BJ (cell line): ENCODE measurements around the gene OR4C6. TPM values are rescaled to one million over a fixed set of nuclear protein-coding genes. Genes with fewer than 3 reads are reported as not detected.

Experiments
- CTCF ChIA-PET: fragments of 350-600 bp; formaldehyde crosslinking; extraction: SDS; loops from one replicate; lab custom pipeline; 2021; ENCODE audit warnings: antibody characterized with exemption, inconsistent platforms; lab: Yijun Ruan, JAX
- POLR2A ChIA-PET: fragments of 300-600 bp; sonication (Branson Sonifier 250); formaldehyde crosslinking; extraction: SDS; loops from one replicate; lab custom pipeline; 2021; ENCODE audit warnings: antibody characterized with exemption; lab: Charles Lee
- DNase-seq: peaks from one replicate; pipeline ENCODE4 v3.0.0-alpha.2; 2011; ENCODE audit warnings: low read depth
- H3K27me3 ChIP-seq: 2 replicates; pipeline ENCODE4 v1.6.0; 2011; ENCODE audit warnings: low read length; ENCODE audit not compliant: control insufficient read depth, insufficient read depth
- H3K36me3 ChIP-seq: 2 replicates; pipeline ENCODE4 v1.5.1; 2011; ENCODE audit warnings: low read length; ENCODE audit not compliant: control insufficient read depth, insufficient read depth
- H3K4me3 ChIP-seq: 2 replicates; pipeline ENCODE4 v1.5.1; 2011; ENCODE audit warnings: low read depth, mild to moderate bottlenecking, control low read depth, low read length
- polyA plus RNA-seq: library from polyadenylated mRNA; depleted of rRNA; stranded (reverse); fragments of >200 nt; gene quantifications from 2 replicates; pipeline ENCODE4 v1.2.3, GENCODE V29; 2011
- TF ChIP-seq, protein P1 (sequence below): IDR thresholded peaks from 2 replicates; pipeline ENCODE4 v1.5.1; 2011; ENCODE audit warnings: low read depth, mild to moderate bottlenecking, control low read depth, inconsistent platforms, low read length, moderate library complexity; ENCODE audit not compliant: insufficient read depth

The OR4C6 gene
- polyA plus RNA-seq, 1 experiment, result not detected

DNA sequence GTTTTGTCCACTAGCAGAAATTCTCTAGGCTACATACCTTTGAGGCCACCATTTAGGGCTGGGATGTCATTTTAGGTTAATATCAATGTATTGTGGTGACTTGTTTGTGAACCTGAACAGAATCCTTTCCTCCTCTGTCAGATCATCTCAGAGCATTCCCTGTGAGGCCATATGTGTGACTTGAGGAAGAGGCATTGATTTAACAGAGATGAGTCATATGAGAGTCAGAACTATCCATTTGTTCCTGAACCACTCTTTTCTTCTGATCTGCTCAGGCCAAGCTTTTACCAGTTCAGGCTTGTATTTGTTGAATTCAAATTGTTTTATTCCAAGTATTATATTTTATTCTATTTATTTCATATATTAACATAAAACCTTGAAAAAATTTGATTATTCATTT lies 6.9 kb upstream of the OR4C6 start:
- TF ChIP-seq, protein P1, sequence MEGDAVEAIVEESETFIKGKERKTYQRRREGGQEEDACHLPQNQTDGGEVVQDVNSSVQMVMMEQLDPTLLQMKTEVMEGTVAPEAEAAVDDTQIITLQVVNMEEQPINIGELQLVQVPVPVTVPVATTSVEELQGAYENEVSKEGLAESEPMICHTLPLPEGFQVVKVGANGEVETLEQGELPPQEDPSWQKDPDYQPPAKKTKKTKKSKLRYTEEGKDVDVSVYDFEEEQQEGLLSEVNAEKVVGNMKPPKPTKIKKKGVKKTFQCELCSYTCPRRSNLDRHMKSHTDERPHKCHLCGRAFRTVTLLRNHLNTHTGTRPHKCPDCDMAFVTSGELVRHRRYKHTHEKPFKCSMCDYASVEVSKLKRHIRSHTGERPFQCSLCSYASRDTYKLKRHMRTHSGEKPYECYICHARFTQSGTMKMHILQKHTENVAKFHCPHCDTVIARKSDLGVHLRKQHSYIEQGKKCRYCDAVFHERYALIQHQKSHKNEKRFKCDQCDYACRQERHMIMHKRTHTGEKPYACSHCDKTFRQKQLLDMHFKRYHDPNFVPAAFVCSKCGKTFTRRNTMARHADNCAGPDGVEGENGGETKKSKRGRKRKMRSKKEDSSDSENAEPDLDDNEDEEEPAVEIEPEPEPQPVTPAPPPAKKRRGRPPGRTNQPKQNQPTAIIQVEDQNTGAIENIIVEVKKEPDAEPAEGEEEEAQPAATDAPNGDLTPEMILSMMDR, result no peak
- POLR2A ChIA-PET, result no interaction called here
- CTCF ChIA-PET, result interaction anchor here (0.6 kb wide), 1 partner anchor 1431 kb away, joined by 3 read pairs; no protein-coding TSS in a partner anchor
- no peak for DNase-seq
- no peaks in the 10 kb centered on the region for H3K27me3 ChIP-seq
- H3K36me3 ChIP-seq, result no peaks in the 10 kb centered on the region
- no peak overlapping the region for H3K4me3 ChIP-seq

DNA sequence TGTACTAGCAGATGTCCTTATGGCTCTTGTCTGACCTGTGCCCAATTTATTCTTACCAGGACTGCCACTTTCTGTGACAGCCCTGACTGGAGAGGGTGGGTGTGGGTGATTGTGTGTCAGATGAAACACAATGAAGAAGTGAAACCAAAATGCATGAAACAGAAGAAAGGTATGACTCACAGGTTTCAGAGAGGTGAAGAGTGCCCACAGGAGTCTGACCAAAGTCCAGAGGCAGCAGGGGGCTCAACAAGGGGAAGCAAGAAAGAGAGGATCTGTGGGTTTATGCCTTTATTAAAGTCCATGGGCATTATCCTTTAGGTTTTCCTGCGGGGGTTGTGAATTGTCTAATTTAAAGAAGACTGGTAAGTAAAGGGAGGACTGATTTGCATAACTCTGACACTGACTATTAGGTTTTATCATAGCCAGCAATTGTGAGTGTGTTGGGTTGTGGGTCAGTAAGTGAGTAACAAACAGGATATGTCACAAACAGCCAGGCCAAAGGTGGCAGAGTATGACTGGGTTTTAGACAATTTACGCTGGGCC lies 3.9 kb upstream of the OR4C6 start:
- DNase-seq, result no peak
- CTCF ChIA-PET, result no interaction called here
- Histone ChIP-seq H3K36me3 (no peaks in the 10 kb centered on the region), H3K4me3 (no peak overlapping the region), H3K27me3 (no peaks in the 10 kb centered on the region)
- POLR2A ChIA-PET, result no interaction called here
- TF ChIP-seq, protein P1, result no peak

DNA sequence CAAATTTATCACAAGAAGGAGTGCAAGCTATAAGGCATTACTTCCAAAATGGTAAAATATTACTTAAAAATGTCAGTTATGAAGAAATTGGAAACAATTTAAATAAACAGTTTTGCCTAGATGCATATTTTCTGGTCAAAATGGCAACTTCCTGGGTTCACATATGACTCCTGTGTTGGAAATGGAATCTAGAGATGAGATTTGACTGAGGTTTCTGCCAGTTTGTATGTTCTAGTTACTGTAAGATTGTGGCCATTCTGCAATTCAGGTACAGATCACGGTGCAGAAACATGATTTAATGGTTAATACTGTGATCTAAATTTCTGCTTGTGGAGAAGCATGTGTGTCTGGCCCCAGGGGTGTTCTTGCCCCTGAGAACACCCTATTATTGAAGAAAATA lies 3.4 kb upstream of the OR4C6 start:
- no peak for DNase-seq
- POLR2A ChIA-PET, result no interaction called here
- no peaks in the 10 kb centered on the region for H3K27me3 ChIP-seq
- no peaks in the 10 kb centered on the region for H3K36me3 ChIP-seq
- TF ChIP-seq, protein P1, result no peak
- CTCF ChIA-PET, result no interaction called here
- H3K4me3 ChIP-seq, result no peak overlapping the region

DNA sequence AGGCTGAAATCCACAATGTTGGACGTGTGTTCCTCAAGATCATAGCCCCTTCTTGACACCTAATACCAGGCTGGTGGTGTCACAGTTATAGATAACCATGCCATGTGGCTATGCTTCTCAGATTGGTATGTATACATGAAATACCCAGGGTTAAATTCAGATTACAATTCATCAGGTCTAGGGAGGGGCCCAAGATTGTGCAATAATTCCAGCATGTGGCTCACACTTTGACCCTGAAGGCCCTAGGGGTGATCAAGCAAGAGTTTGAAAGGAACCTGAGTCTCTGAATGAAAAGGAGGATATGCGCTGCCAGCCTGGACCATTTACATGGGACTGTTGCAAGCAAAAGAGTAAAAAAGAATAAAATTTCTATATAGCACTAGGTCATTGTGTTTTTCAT lies 7.4 kb downstream of the OR4C6 start:
- TF ChIP-seq, protein P1, result no peak
- Histone ChIP-seq H3K27me3 (no peaks in the 10 kb centered on the region), H3K4me3 (no peak overlapping the region), H3K36me3 (no peaks in the 10 kb centered on the region)
- DNase-seq, result no peak
- ChIA-PET POLR2A (no interaction called here), CTCF (no interaction called here)

DNA sequence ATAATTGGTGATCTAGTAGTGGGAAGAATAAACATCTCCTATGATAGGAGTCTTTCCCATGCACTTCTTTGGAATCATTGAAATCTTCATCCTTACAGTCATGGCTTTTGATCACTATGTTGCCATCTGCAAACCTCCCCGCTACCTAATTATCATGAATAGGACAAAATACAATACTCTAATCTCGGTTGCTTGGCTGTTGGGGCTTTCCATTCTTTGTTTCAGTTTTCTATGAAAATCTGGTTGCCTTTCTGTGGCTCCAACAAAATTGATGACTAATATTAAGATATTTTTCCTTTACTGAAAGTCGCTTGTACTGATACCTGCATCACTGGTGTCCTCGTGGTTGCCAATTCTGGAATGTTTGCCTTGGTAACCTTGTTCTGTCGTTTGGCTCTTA lies 11.9 kb downstream of the OR4C6 start:
- Histone ChIP-seq H3K27me3 (no peaks in the 10 kb centered on the region), H3K36me3 (no peaks in the 10 kb centered on the region), H3K4me3 (no peak overlapping the region)
- TF ChIP-seq, protein P1, result no peak
- ChIA-PET CTCF (no interaction called here), POLR2A (no interaction called here)
- DNase-seq, result no peak
